Epithelial cell of esophagus (primary cell): Measurements from ENCODE around the gene VPS37B.

ENCODE experiments used
- DNase-seq: peaks from one replicate; pipeline ENCODE4 v3.0.0; 2010; ENCODE audit warnings: low read depth
- H3K4me3 ChIP-seq: 2 replicates; pipeline ENCODE4 v1.5.1; 2011; ENCODE audit warnings: mild to moderate bottlenecking, low read length, control low read depth
- TF ChIP-seq, protein P1 (sequence below): IDR thresholded peaks from 2 replicates; pipeline ENCODE4 v1.5.1; 2011; ENCODE audit warnings: low read depth, mild to moderate bottlenecking, low read length, control low read depth, inconsistent platforms; ENCODE audit not compliant: insufficient read depth; ENCODE audit errors: missing control alignments

The VPS37B gene

DNA sequence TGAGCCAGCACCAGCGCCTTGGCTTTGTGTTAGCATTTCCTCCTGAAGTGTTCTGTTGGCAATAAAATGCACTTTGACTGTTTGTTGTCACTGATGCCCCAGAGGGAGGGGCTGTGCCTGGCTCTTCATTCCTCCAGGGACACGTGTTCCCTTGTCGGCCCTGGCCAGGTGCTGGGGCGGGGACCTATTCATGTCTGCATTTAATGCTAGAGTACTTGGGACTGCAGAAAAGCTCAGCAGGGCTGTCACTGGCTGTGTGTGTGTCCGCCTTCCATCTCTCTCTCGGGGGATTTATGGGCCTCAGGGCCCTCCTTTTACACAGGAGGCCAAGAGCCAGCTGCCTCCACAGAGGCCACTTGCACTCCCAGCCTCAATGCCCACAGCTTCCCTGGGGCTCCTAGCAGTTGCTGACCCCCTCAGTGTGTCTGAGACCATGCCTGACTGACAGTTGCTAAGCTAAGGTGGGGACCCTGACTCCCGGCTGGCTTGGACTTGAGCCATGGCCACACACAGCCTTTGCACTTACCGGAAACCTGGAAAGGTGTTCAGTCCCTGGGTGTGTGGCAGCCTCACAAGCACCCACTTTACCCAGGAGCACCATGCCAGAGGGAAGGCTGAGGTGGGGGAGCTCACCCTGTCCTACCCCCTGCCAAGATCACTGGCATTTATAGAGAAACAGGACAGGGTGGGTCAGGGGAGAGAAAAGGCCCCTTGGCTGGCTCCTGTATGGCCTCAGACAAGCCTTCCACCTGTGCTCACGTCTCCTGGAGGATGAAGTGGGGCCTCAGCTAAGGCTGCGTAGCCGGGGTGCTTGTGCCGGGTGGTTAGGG, 32.8 kb downstream of the VPS37B start:
- TF ChIP-seq, protein P1, sequence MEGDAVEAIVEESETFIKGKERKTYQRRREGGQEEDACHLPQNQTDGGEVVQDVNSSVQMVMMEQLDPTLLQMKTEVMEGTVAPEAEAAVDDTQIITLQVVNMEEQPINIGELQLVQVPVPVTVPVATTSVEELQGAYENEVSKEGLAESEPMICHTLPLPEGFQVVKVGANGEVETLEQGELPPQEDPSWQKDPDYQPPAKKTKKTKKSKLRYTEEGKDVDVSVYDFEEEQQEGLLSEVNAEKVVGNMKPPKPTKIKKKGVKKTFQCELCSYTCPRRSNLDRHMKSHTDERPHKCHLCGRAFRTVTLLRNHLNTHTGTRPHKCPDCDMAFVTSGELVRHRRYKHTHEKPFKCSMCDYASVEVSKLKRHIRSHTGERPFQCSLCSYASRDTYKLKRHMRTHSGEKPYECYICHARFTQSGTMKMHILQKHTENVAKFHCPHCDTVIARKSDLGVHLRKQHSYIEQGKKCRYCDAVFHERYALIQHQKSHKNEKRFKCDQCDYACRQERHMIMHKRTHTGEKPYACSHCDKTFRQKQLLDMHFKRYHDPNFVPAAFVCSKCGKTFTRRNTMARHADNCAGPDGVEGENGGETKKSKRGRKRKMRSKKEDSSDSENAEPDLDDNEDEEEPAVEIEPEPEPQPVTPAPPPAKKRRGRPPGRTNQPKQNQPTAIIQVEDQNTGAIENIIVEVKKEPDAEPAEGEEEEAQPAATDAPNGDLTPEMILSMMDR, result no peak
- no peak overlapping the region for H3K4me3 ChIP-seq
- DNase-seq, result peak; percentile 60

GRCh38 chr12:122862110-122862634, 33.8 kb downstream of the VPS37B start:
- DNase-seq, result no peak
- TF ChIP-seq, protein P1, result no peak
- no peak overlapping the region for H3K4me3 ChIP-seq

GRCh38 chr12:122861587-122861970, 34.3 kb downstream of the VPS37B start:
- DNase-seq, result no peak
- no peak overlapping the region for H3K4me3 ChIP-seq
- TF ChIP-seq, protein P1, result no peak

GRCh38 chr12:122860854-122861586, 34.9 kb downstream of the VPS37B start:
- DNase-seq, result no peak
- TF ChIP-seq, protein P1, result no peak
- H3K4me3 ChIP-seq, result no peak overlapping the region

DNA sequence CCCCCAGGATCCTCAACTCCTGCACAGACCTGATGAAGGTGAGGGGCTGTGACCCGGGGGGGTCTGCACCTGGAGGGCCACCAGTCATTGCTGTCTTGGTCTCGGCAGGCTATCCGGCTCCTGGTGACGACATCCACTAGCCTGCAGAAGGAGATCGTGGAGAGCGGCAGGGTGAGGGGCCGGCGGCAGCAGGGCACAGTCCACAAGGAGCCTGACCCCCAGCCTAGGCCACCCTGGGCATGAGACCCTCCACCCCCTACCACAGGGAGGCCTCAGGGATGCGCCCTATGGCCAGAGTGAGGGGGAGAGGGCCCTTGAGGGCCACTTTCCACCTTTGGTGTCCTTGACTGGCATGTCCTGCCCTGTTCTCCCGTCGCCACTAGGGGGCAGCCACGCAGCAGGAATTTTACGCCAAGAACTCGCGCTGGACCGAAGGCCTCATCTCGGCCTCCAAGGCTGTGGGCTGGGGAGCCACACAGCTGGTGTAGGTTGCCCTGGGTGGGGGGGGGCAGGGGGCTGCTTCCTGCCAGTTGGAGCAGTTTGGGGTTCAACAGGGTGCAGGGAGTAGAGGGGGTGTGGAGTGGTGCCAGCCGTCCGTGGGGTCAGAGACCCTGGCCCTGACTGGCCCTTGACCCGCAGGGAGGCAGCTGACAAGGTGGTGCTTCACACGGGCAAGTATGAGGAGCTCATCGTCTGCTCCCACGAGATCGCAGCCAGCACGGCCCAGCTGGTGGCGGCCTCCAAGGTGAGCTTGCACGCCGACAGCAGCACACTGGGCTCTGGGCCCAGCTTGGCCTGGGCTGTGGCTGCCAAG, 35.7 kb downstream of the VPS37B start:
- DNase-seq, result peak; percentile 83
- H3K4me3 ChIP-seq, result no peak overlapping the region
- TF ChIP-seq, protein P1, result peak; percentile 87

GRCh38 chr12:122859303-122860039, 36.5 kb downstream of the VPS37B start:
- TF ChIP-seq, protein P1, result no peak
- no peak overlapping the region for H3K4me3 ChIP-seq
- DNase-seq, result no peak
